ENCODE measurements around the gene TUT1.
"Not testable (repeated sequence)": the region's sequence is repeated elsewhere in the genome, so short reads cannot be mapped to it uniquely, and the experiment has no call there.

- TF ChIP-seq, protein P1, sequence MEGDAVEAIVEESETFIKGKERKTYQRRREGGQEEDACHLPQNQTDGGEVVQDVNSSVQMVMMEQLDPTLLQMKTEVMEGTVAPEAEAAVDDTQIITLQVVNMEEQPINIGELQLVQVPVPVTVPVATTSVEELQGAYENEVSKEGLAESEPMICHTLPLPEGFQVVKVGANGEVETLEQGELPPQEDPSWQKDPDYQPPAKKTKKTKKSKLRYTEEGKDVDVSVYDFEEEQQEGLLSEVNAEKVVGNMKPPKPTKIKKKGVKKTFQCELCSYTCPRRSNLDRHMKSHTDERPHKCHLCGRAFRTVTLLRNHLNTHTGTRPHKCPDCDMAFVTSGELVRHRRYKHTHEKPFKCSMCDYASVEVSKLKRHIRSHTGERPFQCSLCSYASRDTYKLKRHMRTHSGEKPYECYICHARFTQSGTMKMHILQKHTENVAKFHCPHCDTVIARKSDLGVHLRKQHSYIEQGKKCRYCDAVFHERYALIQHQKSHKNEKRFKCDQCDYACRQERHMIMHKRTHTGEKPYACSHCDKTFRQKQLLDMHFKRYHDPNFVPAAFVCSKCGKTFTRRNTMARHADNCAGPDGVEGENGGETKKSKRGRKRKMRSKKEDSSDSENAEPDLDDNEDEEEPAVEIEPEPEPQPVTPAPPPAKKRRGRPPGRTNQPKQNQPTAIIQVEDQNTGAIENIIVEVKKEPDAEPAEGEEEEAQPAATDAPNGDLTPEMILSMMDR (IDR thresholded peaks at IDR 0.05 in 4 of 5, conservative IDR thresholded peaks at IDR 0.05 in 1 of 5): not testable (repeated sequence)
- TF ChIP-seq POLR2A (IDR thresholded peaks at IDR 0.05): not testable (repeated sequence)
Observed at GRCh38 chr11:62550478-62550877, 40.8 kb downstream of the TUT1 start.

Measured in gastrocnemius medialis (tissue), 4 donors.